ENCODE results near the gene ZNF70. TPM values are rescaled to one million over a fixed set of nuclear protein-coding genes. Genes with fewer than 3 reads are reported as not detected.

ZNF70 gene
- total and polyA plus RNA-seq, 9 of the 15 experiments (the other 6 are each of a cell fraction or from before 2014, with no cell fraction given), result 0.14 to 3.3 (median 1.4) TPM

DNA sequence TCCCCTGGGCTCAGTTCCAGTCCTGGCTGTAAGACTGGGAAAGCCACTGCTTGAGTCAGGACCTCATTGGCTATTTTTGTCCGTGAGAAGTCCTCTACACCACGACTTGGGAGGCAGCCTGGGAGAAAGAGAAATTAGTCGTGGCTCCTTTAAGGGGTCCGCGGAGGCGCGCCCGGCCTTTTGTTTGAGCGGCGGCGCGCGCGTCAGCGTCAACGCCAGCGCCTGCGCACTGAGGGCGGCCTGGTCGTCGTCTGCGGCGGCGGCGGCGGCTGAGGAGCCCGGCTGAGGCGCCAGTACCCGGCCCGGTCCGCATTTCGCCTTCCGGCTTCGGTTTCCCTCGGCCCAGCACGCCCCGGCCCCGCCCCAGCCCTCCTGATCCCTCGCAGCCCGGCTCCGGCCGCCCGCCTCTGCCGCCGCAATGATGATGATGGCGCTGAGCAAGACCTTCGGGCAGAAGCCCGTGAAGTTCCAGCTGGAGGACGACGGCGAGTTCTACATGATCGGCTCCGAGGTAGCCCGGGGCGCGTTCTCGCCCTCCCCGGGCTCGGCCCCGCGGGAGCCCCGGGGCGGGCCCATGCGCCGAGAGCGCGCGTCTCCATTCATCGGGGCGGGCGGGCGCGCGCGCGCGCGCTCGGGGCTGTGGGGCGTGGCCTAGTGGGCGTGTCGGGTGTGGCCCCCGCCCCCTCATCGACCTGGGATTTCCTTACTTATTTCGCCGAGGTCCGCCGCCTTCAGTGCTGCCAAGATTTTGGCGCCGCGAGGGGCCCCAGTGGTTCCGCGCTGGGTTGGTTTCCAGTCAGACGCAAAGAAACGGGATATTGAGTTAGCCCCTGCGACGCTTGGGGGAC is 36.1 kb upstream of the ZNF70 start, which contains the start of gene SMARCB1 (continued):
- TF ChIP-seq RFX5 (IDR thresholded peaks at IDR 0.05; ENCODE audit: low read depth, low read length) (no peak), SP1 (CRISPR knock-in tag; IDR thresholded peaks at IDR 0.05) (peak; percentile 57), SMARCA4 (IDR thresholded peaks at IDR 0.05) (peak; percentile 71; the same call in 1 of the 2 replicates), MCM5 (IDR thresholded peaks at IDR 0.05; ENCODE audit: low read depth) (no peak), THRAP3 (IDR thresholded peaks at IDR 0.05; ENCODE audit: borderline replicate concordance) (no peak), SIN3A (IDR thresholded peaks at IDR 0.05; ENCODE audit: borderline replicate concordance in 2 of 2, control insufficient read depth in 1 of 2, low read depth in 2 of 2, low read length in 2 of 2) (peak in 1 of 2 experiments; percentile 42; a peak in 1 of 4 replicates), KAT7 (CRISPR knock-in tag; IDR thresholded peaks at IDR 0.05; ENCODE audit: borderline replicate concordance) (no peak), KDM5B (IDR thresholded peaks at IDR 0.05; ENCODE audit: insufficient replicate concordance, low read depth, low read length) (peak; percentile 78), FOXM1 (IDR thresholded peaks at IDR 0.05; ENCODE audit: low read depth) (0 out of 2 replicates have a peak, but pooled peaks have one; percentile 20), FOXM1 (CRISPR knock-in tag; IDR thresholded peaks at IDR 0.05; ENCODE audit: low read depth) (no peak)
- TF ChIP-seq, protein P1, sequence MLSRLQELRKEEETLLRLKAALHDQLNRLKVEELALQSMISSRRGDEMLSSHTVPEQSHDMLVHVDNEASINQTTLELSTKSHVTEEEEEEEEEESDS (CRISPR knock-in tag; IDR thresholded peaks at IDR 0.05), result no peak
- TF ChIP-seq, protein P2, sequence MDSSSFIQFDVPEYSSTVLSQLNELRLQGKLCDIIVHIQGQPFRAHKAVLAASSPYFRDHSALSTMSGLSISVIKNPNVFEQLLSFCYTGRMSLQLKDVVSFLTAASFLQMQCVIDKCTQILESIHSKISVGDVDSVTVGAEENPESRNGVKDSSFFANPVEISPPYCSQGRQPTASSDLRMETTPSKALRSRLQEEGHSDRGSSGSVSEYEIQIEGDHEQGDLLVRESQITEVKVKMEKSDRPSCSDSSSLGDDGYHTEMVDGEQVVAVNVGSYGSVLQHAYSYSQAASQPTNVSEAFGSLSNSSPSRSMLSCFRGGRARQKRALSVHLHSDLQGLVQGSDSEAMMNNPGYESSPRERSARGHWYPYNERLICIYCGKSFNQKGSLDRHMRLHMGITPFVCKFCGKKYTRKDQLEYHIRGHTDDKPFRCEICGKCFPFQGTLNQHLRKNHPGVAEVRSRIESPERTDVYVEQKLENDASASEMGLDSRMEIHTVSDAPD (CRISPR knock-in tag; IDR thresholded peaks at IDR 0.05), result no peak
- TF ChIP-seq, protein P3, sequence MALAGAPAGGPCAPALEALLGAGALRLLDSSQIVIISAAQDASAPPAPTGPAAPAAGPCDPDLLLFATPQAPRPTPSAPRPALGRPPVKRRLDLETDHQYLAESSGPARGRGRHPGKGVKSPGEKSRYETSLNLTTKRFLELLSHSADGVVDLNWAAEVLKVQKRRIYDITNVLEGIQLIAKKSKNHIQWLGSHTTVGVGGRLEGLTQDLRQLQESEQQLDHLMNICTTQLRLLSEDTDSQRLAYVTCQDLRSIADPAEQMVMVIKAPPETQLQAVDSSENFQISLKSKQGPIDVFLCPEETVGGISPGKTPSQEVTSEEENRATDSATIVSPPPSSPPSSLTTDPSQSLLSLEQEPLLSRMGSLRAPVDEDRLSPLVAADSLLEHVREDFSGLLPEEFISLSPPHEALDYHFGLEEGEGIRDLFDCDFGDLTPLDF (CRISPR knock-in tag; IDR thresholded peaks at IDR 0.05), result no peak
- TF ChIP-seq, protein P4, sequence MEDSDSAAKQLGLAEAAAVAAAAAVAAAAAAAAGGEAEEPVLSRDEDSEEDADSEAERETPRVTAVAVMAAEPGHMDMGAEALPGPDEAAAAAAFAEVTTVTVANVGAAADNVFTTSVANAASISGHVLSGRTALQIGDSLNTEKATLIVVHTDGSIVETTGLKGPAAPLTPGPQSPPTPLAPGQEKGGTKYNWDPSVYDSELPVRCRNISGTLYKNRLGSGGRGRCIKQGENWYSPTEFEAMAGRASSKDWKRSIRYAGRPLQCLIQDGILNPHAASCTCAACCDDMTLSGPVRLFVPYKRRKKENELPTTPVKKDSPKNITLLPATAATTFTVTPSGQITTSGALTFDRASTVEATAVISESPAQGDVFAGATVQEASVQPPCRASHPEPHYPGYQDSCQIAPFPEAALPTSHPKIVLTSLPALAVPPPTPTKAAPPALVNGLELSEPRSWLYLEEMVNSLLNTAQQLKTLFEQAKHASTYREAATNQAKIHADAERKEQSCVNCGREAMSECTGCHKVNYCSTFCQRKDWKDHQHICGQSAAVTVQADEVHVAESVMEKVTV (CRISPR knock-in tag; IDR thresholded peaks at IDR 0.05), result no peak
- TF ChIP-seq, protein P5, sequence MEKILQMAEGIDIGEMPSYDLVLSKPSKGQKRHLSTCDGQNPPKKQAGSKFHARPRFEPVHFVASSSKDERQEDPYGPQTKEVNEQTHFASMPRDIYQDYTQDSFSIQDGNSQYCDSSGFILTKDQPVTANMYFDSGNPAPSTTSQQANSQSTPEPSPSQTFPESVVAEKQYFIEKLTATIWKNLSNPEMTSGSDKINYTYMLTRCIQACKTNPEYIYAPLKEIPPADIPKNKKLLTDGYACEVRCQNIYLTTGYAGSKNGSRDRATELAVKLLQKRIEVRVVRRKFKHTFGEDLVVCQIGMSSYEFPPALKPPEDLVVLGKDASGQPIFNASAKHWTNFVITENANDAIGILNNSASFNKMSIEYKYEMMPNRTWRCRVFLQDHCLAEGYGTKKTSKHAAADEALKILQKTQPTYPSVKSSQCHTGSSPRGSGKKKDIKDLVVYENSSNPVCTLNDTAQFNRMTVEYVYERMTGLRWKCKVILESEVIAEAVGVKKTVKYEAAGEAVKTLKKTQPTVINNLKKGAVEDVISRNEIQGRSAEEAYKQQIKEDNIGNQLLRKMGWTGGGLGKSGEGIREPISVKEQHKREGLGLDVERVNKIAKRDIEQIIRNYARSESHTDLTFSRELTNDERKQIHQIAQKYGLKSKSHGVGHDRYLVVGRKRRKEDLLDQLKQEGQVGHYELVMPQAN (IDR thresholded peaks at IDR 0.05; ENCODE audit: borderline replicate concordance), result no peak
- TF ChIP-seq, protein P6, sequence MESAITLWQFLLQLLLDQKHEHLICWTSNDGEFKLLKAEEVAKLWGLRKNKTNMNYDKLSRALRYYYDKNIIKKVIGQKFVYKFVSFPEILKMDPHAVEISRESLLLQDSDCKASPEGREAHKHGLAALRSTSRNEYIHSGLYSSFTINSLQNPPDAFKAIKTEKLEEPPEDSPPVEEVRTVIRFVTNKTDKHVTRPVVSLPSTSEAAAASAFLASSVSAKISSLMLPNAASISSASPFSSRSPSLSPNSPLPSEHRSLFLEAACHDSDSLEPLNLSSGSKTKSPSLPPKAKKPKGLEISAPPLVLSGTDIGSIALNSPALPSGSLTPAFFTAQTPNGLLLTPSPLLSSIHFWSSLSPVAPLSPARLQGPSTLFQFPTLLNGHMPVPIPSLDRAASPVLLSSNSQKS (CRISPR knock-in tag; IDR thresholded peaks at IDR 0.05), result no peak
- TF ChIP-seq, protein P7, sequence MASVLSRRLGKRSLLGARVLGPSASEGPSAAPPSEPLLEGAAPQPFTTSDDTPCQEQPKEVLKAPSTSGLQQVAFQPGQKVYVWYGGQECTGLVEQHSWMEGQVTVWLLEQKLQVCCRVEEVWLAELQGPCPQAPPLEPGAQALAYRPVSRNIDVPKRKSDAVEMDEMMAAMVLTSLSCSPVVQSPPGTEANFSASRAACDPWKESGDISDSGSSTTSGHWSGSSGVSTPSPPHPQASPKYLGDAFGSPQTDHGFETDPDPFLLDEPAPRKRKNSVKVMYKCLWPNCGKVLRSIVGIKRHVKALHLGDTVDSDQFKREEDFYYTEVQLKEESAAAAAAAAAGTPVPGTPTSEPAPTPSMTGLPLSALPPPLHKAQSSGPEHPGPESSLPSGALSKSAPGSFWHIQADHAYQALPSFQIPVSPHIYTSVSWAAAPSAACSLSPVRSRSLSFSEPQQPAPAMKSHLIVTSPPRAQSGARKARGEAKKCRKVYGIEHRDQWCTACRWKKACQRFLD (CRISPR knock-in tag; IDR thresholded peaks at IDR 0.05), result peak; percentile 88

All from K562 (cell line).